ENCODE data around the gene LACC1.

LACC1 gene

DNA sequence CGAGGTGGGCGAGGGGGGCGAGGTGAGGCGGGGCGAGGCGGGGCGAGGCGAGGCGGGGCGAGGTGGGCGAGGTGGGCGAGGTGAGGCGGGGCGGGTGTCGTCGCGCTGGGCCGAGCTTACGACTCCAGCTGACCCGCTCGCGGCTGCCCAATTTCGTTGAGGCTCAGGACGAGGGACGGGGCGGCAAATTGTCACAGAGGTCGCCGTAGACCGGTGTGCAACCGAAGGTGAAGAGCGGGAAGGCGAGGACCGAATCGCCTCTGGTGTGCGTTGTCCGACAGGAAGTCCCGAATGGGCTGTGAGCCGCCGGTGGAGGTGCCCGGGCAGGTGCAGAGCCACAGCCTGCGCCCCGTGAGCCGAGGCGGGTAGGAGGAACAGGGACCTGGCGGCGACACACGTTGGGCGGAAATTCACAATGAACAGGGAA lies at the start of gene LACC1:
Gene LACC1, plus strand, starts transcription at position 150 of the 427 bp plus-strand sequence. CDS start 1,082 bp downstream, outside the sequence.
- peak; percentile 24 for DNase-seq

DNA sequence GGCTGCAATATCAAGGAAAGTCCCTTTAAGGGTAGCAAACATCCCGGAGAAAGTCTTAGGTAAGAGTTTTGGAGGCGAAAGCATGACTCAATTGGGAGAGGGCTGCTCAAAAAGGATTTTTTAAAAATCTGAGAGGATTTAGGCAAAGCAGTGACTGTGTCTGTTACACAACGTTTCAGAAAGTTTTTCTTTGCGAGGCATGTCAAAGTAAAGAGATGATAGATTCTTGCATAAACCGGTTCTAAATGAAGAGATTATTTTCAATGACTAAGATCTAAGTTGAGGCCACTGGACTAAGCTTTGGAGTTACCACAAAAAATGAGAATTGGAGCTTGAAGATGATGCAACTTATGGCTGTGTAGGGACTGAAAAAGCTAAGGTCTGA lies 49.2 kb upstream of the LACC1 start:
- no peak for DNase-seq

DNA sequence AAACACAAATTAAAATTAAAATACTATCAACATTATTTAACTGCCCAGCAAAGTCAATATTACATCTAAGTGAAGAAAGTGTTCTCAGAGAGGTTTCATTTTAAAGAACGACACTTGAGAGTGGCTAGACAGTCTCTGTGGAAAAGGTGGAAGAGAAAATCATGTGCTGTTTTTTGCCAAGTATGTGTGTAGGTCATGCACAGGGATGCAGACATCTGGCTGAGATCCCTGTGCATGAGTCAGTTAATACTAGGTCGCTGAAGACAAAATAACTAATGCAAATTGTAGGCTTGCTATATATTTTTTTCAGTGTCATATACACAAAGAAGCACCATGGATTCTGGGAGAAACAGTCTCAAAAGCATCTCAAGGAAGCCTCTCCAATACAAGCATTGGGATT lies 48.6 kb upstream of the LACC1 start:
- DNase-seq, result no peak

DNA sequence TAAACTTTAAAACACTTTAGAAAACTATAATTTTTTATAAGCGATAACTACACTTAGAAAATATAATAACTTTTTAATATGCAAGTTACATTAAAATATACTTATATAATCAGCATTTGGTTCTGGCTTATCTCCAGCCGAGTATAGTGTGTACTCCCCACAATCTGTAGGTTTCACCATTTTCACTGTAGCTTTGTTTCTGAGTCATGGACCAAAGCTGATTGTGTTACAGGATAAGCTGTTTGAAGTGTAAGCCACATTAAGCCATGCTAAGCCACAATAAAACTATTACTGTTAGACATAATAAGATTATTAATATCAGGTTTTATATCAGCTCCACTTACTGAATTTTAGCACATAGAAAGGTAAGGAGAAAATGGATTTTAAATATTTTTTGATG lies 44.0 kb upstream of the LACC1 start:
- DNase-seq, result no peak

DNA sequence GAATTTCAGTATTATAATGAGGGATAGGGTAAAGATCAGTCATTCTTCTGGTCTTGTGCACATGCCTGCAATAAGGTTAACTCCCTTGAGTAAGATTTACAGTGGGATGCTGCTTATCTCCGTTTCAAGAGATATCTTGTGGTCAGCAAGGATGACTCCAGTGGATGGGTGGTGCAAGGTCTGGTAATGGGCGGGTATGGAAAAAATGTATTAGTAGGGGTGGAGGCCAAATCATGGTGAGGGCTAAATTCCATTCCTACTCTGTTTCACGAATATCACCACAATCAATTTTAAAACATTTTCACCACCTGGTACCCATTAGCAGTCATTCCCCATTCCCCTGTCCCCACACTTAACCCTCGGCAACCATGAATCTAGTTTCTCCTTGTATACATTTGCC lies 40.8 kb upstream of the LACC1 start:
- DNase-seq, result no peak

DNA sequence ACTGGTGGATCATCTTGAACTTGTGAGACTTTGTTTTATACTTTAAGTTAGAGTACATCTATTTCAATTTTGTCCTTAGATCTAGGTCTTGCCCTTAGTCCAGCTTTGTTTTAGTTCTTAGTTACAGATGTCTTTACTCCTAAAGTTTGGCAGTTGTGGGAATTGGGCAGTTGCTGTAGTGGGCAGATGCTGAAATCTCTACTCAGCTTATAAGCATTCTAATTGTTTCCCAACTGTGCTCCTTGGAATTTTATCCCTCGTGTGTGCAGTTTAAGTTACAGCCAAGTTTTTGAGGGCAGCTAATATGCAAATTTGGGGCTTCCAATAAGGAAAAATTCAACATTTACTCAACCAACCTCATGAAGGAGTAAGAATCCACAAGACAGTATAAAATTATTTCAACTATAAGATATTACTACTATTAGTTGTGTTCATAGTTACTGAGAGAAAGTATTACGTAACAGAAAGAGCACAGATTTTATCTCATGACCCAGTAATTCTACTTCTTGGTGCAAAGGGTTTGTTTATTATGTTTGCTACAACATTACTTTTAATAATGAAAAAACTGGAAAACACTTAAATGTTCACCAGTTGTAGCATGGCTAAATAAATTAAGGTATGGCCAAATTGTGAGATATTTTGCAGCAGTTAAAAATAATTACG lies 33.1 kb upstream of the LACC1 start:
- DNase-seq, result no peak

DNA sequence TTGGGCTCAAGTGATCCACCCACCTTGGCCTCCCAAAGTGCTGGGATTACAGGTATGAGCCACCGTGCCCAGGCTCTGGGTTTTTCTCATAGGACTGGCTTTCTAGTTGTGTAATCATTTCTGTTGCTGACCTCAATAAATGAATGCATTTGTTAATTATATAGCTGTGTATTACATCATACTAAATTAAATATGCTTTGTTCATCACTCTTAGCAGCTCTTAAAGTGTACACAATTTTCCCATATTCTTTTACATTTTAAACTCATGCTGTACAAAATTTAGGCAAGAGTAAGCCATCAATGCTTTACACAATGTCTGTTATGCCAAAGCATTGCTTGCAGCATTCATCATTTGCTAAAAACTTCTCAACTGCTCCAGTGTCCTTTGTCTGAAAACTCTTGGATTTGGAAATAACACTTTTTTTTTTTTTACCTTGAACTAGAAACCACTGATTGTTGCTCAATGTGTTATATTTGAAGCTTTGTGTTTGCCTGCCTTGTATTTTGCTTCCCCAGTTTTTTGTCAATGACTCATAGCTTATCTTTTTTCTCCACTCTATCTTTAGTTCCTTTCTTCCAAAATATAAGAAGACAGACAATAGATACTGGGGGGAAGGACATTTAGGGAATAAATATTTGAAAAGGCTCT lies 31.6 kb upstream of the LACC1 start:
- DNase-seq, result no peak

DNA sequence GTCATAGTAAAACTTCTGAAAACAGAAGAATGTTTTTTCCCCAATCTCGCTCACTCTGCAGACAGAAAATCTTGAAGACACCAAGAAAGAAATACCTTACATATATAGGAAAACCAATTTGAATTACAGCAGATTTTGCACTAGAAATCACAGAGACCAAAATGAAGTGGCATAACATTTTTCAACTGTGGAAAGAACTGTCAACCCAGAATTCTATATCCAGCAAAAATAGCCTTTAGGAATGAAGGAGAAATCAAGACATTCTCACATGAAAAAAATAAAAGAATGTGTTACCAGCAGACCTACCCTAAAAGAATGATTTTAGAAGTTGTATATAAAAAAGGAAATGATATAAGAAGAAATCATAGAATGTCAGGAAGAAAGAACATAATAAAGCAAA lies 28.8 kb upstream of the LACC1 start:
- DNase-seq, result no peak

DNA sequence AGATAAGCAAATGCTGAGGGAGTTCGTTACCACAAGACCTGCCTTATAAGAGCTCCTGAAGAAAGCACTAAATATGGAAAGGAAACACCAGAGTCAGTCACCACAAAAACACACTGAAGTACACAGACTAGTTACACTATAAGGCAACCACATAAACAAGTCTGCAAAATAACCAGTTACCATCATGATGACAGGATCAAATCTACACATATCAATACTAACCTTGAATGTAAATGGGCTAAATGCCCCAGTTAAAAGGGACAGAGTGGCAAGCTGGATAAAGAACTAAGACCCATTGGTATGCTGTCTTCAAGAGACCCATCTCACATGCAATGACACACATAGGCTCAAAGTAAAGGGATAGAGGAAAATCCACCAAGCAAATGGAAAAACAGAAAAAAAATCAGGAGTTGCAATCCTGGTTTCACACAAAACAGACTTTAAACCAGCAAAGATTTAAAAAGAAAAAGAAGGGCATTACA lies 26.7 kb upstream of the LACC1 start:
- no peak for DNase-seq

DNA sequence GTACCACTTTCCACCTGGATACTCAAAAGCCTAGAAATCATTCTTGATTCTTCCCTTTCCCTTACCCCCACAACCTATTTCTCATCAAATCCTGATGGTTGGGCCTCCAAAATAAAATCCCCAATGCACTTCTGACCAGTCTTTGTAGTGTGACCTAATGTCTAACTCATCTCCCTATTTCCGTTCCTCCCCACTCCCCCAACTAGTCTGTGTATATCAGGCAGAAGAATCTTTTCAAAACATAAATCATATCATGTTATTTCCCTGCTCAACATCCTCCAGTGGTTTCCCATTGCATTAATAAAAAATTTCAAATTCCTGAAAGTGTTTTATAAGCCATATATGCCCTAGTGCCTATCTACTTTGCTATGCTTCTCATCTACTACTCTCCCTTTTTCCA lies 17.8 kb upstream of the LACC1 start:
- no peak for DNase-seq

DNA sequence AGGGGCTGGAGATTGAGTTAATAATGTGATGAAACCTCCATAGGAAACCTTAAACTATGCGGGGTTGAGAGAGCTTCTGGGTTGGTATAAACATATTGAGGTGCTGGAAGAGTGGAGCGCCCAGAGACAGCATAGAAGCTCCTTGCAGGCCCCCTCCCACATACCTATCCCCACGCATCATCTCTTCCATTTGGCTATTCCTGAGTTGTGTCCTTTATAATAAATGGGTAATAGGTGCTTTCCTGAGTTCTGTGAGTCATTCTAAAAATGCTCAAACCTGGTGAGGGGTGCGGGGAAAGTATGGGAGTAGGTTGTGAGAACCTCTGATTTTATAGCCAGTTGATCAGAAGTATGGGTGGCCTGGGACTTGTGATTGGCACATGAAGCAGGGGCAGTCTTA lies 14.8 kb upstream of the LACC1 start:
- DNase-seq, result no peak

DNA sequence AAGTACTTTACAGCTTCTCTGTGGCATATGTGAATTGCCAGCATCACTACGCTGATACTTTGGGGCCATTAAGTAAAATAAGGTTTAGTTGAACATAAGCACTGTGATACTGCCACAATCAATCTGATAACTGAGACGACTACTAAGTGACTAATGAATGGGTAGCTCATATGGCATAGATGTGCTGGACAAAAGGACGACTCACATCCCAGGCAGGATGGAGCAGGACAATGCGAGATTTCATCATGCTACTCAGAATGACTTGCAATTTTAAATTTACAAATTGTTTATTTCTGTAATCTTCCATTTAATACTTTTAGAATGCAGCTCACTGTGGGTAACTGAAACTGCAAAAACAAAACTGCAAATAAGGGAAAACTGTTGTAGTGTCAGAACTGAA lies 13.8 kb upstream of the LACC1 start:
- DNase-seq, result no peak

DNA sequence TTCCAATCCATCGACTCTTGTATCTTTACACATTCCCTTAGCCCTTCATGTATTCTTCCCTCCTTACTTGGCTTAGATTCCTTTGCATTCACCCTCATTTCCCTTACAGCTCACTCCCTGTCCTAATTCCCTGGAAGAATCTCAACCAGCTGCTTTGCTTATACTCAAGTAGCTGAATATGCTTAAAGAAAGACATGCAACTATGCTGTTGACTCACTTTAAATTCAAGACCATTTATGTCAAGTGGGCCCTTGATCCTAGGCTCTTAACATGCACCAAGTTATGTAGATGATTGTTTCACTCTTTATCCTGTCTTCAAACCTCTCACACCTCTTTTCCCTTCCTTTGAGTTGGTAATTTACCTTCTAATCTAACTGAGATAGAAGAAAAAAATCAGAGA lies 7.5 kb upstream of the LACC1 start:
- DNase-seq, result no peak

DNA sequence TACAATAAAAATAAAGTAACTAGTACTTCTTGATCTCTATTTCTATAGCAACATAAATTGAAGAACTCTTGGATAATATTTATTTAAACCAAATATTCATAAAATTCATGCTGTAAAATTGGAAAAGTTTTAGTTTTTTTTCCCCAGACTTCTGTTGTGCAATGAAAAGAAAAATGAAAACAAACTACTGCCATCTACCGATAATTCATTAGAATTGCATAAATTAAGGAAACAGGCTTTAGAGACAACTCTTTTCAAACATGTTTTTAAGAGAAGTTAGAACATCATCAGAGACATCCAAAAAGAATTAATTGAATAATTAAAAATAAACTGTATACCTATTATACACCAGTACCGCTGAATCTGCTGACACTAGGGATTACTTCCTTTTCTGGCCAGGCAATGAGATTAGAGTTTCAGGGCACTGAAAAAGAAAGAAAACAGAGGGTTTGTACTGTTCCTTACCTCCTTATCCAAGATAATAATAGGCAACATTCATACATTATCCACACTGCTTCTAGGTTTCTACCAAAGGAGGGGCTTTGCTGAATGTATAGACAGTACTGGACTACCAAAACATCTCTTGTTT lies 5.1 kb upstream of the LACC1 start:
- no peak for DNase-seq

DNA sequence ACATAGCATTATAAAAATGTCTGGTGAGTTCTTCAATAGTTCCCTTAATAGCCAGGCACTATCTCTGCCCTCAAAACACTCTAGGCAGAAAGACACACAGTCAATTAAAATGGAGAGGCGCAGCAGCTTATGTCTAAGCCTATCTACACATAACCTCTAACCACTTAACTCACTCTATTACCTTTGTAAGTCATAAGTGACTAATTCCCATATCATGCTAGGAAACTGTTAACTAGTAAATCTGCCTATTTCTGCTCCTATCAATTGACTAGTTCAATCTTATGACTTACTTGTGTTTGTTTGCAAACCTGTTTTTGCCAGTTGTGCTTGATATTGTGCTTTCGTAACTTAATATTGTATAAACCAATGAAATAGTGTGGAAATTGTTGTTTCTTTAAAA lies 3.3 kb upstream of the LACC1 start:
- DNase-seq, result no peak

DNA sequence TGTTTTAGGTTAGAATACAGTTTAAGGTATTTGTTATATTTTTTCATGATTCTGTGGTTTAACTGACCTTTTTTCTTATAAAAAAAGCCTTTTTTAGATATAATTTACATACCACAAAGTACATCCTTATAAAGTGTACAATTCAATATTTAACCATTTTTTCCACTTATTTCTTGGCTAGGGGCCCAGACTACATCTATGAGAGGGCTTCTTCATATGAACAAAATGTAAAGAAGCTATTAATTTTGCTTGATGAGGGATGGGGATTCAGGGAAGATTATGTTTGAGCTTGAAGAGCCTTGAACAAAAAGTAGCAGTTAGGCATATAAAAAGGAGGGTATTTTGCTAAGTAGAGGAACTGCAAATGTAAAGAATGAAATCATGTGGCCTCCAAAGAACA lies 2.4 kb upstream of the LACC1 start:
- DNase-seq, result no peak

DNA sequence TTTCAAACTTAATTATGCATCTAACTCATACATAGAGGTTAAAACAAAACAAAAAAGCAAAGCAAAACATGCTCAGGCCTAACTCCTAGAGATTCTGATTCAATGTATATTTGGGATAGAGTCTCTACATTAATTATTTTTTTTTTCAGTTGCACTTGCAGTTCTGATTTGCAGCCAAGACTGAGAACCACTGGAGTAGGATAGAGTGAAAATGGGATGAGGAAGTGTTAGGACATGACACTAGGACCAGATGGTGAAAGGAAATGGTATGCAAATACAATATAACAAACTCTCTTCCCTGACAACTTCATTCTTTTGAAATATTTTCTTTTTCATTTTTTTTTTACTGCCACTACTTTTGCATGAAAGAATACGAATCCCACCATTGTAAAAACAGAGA lies 1.9 kb upstream of the LACC1 start:
- no peak for DNase-seq

DNA sequence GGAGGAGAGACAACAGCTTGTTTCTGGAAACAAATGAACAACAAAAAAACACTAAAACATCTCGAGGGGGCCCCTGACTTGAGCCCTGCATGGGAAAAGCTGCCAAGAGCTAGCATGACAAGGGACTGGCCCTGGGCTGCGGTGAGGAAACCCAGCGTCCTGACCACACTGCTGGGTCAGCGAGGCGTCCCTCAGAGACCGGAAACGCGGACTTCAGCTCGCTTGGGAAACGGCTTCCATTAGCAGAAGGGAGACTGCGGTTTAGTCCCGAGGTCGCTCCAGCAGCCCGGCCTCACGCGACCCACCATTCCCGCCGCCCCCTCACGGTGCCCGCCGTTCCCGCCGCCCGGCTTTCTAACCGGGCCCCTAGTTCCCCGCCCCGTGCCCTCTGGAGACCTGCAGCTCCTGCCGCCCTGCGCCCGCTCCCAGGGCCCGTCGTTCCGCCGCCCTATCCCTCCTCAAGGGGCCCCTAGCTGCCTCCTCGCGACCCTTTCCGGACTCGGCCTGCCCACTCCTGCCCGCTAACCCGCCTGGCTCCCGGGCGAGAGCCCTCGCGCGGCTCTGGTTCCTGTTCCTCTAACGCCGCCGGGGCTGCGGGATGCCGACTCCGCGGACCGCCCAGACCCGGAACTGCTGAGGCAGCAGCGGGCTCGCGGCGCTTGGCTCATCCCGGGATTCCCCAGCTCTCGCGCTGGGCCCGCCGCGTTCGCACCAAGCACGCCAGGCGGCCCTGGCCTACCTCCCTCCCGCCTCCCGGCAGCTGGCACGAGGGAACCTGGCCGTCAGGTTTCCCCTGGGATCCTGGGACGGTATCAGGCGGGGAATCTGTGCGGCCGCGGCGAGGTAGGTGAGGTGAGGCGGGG lies 581 bp upstream of the LACC1 start, which contains the start of gene CCDC122:
Gene CCDC122, minus strand, starts transcription at position 849 of the 863 bp plus-strand sequence. CDS start 10,364 bp downstream, outside the sequence.
- peak; percentile 17 for DNase-seq

DNA sequence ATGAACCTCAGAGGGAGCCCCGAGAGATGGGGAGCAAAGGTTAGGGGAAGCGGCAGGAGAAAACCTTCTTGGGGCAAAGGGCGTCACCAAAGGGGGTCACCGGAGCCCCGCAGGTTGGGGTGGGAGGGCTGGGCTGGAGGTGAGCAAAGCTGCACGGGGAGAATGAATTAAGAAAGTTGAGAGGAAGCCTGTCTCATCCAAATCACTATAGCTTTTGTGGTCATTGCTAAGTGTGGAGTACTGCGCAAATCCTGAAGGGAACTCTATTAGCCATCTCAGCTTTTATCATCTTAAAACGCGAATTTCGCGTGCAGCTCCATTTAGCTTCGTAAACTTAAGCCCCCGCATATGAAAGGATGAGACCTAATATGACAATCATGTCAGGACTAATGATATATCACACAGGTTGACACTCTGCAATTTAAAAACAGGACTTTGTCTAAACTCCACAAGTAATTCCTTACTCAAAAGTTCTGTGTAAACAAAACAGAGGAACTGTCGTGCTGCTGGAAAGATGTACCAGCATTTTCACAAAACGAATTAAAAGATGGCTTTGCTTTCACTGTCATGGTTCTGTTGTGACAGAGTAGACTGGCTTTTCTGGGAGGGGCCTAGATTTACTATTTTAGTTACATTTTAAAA lies 631 bp downstream of the LACC1 start:
- DNase-seq, result no peak

DNA sequence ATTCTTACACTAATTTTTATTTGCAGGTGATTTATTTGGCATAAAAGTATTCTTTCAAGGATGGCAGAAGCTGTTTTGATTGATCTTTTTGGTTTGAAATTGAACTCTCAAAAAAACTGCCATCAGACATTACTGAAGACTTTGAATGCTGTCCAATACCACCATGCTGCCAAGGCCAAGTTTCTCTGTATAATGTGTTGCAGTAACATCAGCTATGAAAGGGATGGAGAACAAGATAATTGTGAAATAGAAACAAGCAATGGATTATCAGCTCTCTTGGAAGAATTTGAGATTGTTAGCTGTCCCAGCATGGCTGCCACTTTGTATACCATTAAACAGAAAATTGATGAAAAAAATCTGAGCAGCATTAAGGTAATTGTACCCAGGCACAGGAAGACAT lies 1.2 kb downstream of the LACC1 start:
- DNase-seq, result no peak

DNA sequence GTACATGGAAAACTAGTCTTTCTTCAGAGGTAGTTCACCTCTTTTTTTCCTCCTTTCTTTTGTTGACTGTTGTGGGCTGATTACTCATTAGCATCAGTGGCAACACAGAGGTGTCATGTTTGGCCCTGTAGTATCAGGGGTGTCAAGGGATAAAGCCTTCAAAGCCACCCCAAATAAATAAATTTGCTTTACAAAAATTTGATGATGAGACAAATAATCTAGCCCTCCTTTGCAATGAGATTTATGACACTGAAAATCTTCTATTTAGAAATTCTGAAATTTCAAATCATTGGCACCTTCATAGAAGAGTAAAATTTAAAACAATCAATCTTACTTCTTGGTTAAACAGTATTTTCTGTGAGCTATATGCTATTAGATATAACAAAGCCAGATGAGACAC lies 1.9 kb downstream of the LACC1 start:
- no peak for DNase-seq

DNA sequence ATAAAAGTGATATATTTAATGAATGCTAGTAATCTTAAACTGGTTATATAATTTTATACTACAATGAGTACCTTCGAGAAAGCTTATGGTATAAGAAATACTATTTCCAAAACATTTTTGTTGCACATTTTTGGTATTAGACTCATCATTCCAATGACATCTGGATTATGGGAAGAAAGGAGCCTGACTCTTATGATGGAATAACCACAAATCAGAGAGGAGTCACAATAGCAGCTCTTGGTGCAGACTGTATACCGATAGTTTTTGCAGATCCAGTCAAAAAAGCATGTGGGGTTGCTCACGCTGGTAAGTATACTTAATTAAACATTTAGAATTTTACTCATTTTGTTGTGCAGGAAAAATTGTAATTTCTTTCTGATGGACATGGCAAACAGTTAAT lies 3.9 kb downstream of the LACC1 start:
- DNase-seq, result no peak

DNA sequence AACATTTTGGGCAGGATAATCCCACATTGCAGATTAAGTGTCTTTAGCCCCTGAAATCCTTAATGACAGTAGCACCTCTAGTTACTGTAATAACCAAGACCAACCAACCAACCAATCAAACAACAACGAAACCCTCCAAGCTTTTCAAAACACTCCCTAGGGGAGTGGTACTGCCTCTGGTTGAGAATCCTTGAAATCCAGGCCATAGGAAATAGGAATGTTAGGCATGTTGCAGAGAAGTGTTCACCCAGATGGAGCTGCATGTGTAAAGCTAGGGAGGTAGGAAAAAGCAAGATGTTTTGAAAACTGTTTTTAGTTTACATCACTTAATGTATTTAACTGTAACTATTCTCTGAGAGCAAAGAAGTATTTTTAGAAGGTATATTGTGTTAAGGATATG lies 4.5 kb downstream of the LACC1 start:
- DNase-seq, result no peak

Data from DMS79 (cell line).